ENCODE data around the gene PLEKHS1.
A peak's percentile ranks its signal among the peaks of the same experiment; 100 is the strongest.
"Not testable (repeated sequence)": the region's sequence is repeated elsewhere in the genome, so short reads cannot be mapped to it uniquely, and the experiment has no call there.

Gene PLEKHS1

GRCh38 chr10:113742466-113742865 is 9.0 kb upstream of the PLEKHS1 start:
- no peak for DNase-seq

- no peak for DNase-seq
These were observed 7.9 kb upstream of the PLEKHS1 start for GRCh38 chr10:113743594-113743993.

GRCh38 chr10:113745374-113745773 is 6.1 kb upstream of the PLEKHS1 start:
- no peak for DNase-seq

GRCh38 chr10:113746217-113746957 is 5.1 kb upstream of the PLEKHS1 start:
- no peak for DNase-seq

- DNase-seq = peak; percentile 12
These were observed 1.1 kb downstream of the PLEKHS1 start for GRCh38 chr10:113752553-113752952.

GRCh38 chr10:113753020-113753692 is 1.7 kb downstream of the PLEKHS1 start:
- DNase-seq = peak; percentile 43

GRCh38 chr10:113754125-113754524 is 2.6 kb downstream of the PLEKHS1 start:
- DNase-seq = no peak

- DNase-seq = no peak
These were observed 3.3 kb downstream of the PLEKHS1 start for GRCh38 chr10:113754768-113755167.

GRCh38 chr10:113756940-113757543 is 5.6 kb downstream of the PLEKHS1 start:
- DNase-seq = no peak

GRCh38 chr10:113762083-113762482 is 10.6 kb downstream of the PLEKHS1 start:
- DNase-seq = no peak

GRCh38 chr10:113764582-113764981 is 13.1 kb downstream of the PLEKHS1 start:
- DNase-seq = no peak

- no peak for DNase-seq
These were observed 14.4 kb downstream of the PLEKHS1 start for GRCh38 chr10:113765910-113766309.

- DNase-seq = no peak
These were observed 15.7 kb downstream of the PLEKHS1 start for GRCh38 chr10:113767222-113767621.

- DNase-seq = no peak
These were observed 18.9 kb downstream of the PLEKHS1 start for GRCh38 chr10:113770346-113770745.

- DNase-seq = not testable (repeated sequence)
These were observed 19.6 kb downstream of the PLEKHS1 start for GRCh38 chr10:113771131-113771530.

GRCh38 chr10:113775686-113776294 is 24.3 kb downstream of the PLEKHS1 start:
- peak; percentile 38 for DNase-seq

- no peak for DNase-seq
These were observed 25.1 kb downstream of the PLEKHS1 start for GRCh38 chr10:113776553-113776952.

- peak; percentile 8 for DNase-seq
These were observed 29.3 kb downstream of the PLEKHS1 start for GRCh38 chr10:113780681-113781250.

GRCh38 chr10:113782367-113782766 is 30.9 kb downstream of the PLEKHS1 start:
- no peak for DNase-seq

- DNase-seq = no peak
These were observed 31.7 kb downstream of the PLEKHS1 start for GRCh38 chr10:113782986-113783704.

- peak; percentile 7 for DNase-seq
These were observed 37.2 kb downstream of the PLEKHS1 start for GRCh38 chr10:113788604-113789083.

- DNase-seq = no peak
These were observed 40.2 kb downstream of the PLEKHS1 start for GRCh38 chr10:113791691-113792090.
